ENCODE measurements around the gene CALHM6. TPM values are rescaled to one million over a fixed set of nuclear protein-coding genes. Genes with fewer than 3 reads are reported as not detected.

The CALHM6 gene
- polyA plus RNA-seq, 1 experiment = 0.75 TPM

DNA sequence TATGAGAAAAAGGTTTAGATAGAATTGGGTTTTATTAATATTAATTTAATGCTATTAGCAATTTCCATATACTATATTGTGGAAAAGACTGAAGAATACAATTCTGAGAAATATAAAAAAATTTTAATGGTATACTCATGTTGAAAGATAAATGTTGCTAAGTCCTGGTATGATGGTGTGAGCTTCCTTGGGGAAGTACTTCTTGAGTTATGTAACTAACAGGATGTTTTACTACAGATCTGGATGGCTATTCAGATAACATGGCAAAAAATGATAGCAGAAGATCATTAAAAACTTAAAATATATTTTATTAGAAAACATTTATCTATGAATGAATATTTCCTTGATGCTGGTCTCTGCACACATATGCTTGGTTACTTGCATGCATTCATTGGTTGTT is 23.5 kb upstream of the CALHM6 start:
- TF ChIP-seq, protein P1, sequence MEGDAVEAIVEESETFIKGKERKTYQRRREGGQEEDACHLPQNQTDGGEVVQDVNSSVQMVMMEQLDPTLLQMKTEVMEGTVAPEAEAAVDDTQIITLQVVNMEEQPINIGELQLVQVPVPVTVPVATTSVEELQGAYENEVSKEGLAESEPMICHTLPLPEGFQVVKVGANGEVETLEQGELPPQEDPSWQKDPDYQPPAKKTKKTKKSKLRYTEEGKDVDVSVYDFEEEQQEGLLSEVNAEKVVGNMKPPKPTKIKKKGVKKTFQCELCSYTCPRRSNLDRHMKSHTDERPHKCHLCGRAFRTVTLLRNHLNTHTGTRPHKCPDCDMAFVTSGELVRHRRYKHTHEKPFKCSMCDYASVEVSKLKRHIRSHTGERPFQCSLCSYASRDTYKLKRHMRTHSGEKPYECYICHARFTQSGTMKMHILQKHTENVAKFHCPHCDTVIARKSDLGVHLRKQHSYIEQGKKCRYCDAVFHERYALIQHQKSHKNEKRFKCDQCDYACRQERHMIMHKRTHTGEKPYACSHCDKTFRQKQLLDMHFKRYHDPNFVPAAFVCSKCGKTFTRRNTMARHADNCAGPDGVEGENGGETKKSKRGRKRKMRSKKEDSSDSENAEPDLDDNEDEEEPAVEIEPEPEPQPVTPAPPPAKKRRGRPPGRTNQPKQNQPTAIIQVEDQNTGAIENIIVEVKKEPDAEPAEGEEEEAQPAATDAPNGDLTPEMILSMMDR (IDR thresholded peaks at IDR 0.05; ENCODE audit: insufficient read depth, low read depth, low read length) = no peak
- Histone ChIP-seq H3K4me3 (ENCODE audit: low read depth, low read length) (no peak overlapping the region), H3K36me3 (ENCODE audit: control insufficient read depth, insufficient read depth, low read length) (peaks cover 8% of the 10 kb centered on the region; the same call in 1 of the 2 replicates), H3K27me3 (ENCODE audit: control insufficient read depth, insufficient read depth, low read length) (no peaks in the 10 kb centered on the region)
- no peak for DNase-seq (ENCODE audit: low read depth)
- ChIA-PET CTCF (no interaction called here), POLR2A (no interaction called here)

DNA sequence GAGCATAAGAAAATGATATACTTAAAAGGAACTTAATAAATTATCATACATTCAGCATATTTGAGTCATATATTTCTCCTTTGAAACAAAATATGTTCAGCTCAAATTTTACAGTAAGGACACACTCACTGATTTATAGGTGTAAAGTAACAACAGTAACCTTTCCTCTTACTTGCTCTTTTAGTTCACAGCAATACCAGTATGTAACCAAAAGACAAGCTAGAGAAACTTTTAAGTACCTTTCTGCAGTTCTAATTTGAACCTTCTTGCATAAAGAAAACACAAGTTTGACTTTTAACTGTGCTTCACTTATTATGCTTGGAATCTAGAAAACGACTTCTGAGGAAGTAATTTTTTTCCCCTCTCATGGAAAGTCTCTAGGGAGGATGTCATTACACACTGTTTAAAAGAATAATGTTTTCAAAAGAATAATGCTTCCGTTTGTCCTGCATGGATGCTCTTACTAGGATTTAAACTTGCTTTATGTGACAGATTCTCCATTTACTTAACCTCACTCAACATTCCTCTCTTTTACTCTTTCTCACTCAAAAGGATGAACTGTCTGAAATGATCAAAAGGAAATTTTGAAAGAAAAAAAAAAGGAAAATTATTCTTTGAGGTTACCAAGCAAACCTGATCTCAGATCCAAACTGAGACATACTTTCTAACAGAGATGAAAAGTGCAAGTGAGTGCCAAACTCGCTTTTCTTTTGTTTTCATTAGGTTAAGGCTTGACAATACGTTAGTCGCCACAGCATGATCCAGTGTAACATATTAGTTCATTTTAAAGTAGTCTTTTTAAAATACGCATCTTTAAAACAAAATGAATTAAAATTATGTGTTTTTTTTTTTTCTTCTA is 22.4 kb upstream of the CALHM6 start:
- TF ChIP-seq, protein P1 (IDR thresholded peaks at IDR 0.05; ENCODE audit: insufficient read depth, low read depth, low read length) = no peak
- ChIA-PET POLR2A (interaction anchor here (0.7 kb wide), 1 partner anchor 14 kb away, joined by 10 read pairs; no protein-coding TSS in a partner anchor), CTCF (interaction anchor here (0.6 kb wide), 1 partner anchor 149 kb away, joined by 3 read pairs; no protein-coding TSS in a partner anchor)
- peaks cover 6% of the 10 kb centered on the region; the same call in 1 of the 2 replicates for H3K36me3 ChIP-seq (ENCODE audit: control insufficient read depth, insufficient read depth, low read length)
- no peaks in the 10 kb centered on the region for H3K27me3 ChIP-seq (ENCODE audit: control insufficient read depth, insufficient read depth, low read length)
- no peak overlapping the region for H3K4me3 ChIP-seq (ENCODE audit: low read depth, low read length)
- DNase-seq (ENCODE audit: low read depth) = no peak

DNA sequence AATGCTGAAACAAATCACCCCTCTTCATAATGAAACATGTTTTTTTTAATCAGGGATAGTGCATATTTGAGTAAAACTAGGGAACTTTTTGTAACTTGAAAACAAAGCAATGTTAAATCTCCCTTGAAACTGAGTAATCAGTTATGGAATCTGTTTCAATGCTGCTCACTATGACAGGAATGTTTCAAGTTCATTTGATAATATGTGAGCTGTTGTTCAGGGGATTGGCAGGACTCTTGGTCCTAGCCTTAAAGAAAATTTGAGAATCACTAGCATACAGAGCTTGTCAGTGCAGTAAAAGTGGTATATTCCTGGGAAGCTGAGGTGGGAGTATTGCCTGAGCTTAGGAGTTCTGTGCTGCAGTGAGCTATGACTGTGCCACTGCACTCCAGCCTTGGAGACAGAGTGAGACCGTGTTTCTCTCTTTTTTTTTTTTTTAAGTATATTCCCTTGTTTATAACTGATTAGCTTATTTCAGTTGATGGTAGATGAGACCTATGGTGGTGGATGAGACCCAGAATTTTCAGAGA is 21.6 kb upstream of the CALHM6 start:
- ChIA-PET POLR2A (interaction anchor here (0.6 to 0.7 kb wide), 2 partner anchors 15 to 32 kb away, joined by 5 to 10 read pairs; no protein-coding TSS in a partner anchor), CTCF (interaction anchor here (0.6 to 1.1 kb wide), 3 partner anchors 86 to 151 kb away, joined by 3 to 4 read pairs (median 3); no protein-coding TSS in a partner anchor)
- Histone ChIP-seq H3K27me3 (ENCODE audit: control insufficient read depth, insufficient read depth, low read length) (no peaks in the 10 kb centered on the region), H3K36me3 (ENCODE audit: control insufficient read depth, insufficient read depth, low read length) (peaks cover 6% of the 10 kb centered on the region; the same call in 1 of the 2 replicates), H3K4me3 (ENCODE audit: low read depth, low read length) (no peak overlapping the region)
- DNase-seq (ENCODE audit: low read depth) = no peak
- TF ChIP-seq, protein P1 (IDR thresholded peaks at IDR 0.05; ENCODE audit: insufficient read depth, low read depth, low read length) = no peak

DNA sequence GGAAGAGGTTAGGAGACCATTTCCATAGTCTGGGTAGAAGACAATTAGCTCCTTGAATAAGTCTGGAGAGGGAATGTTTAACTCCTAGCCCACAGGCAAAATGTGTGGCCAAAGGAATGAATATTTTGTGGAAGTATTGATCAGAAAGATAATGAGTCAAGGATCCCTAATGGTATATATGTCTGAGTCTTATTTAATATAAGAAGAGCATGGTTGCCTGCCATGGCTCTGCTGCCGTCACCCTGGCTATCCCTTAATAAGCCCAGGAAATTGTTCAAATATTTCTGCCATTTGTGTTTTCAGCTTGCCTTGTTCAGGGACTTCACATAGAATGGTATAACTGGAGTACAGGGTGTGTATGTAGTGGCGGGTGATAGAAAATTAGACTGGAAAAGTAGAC is 18.1 kb upstream of the CALHM6 start:
- POLR2A ChIA-PET = no interaction called here
- Histone ChIP-seq H3K36me3 (ENCODE audit: control insufficient read depth, insufficient read depth, low read length) (0 out of 2 replicates have a peak, but pooled peaks cover 2% of the 10 kb centered on the region), H3K4me3 (ENCODE audit: low read depth, low read length) (no peak overlapping the region), H3K27me3 (ENCODE audit: control insufficient read depth, insufficient read depth, low read length) (no peaks in the 10 kb centered on the region)
- DNase-seq (ENCODE audit: low read depth) = no peak
- TF ChIP-seq, protein P1 (IDR thresholded peaks at IDR 0.05; ENCODE audit: insufficient read depth, low read depth, low read length) = no peak
- CTCF ChIA-PET = interaction anchor here (1.0 kb wide), 2 partner anchors 118 to 155 kb away, joined by 3 read pairs; no protein-coding TSS in a partner anchor

DNA sequence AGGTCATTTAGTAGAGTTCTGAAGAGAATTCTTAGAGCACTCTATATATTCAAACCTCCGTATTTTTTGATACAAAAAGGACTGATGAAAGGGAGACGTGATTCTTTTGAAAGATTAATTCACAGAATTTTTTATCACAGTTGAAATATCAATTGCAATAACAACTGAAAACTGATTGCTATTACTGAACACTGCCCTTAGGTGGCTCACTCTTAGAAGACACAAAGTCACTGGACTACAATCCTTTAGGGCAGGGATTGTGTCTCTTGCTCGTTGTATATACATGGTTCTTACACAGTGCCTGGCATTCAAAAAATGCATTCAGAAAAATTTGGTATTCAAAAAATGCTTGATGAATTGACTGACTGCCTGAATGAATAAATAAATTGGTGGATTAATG is 17.1 kb upstream of the CALHM6 start:
- CTCF ChIA-PET = interaction anchor here (1.0 to 4.6 kb wide), 7 partner anchors 11 to 156 kb away, joined by 3 to 26 read pairs (median 4); no protein-coding TSS in a partner anchor
- no peaks in the 10 kb centered on the region for H3K27me3 ChIP-seq (ENCODE audit: control insufficient read depth, insufficient read depth, low read length)
- H3K4me3 ChIP-seq (ENCODE audit: low read depth, low read length) = no peak overlapping the region
- DNase-seq (ENCODE audit: low read depth) = no peak
- TF ChIP-seq, protein P1 (IDR thresholded peaks at IDR 0.05; ENCODE audit: insufficient read depth, low read depth, low read length) = peak; percentile 54
- 0 out of 2 replicates have a peak, but pooled peaks cover 2% of the 10 kb centered on the region for H3K36me3 ChIP-seq (ENCODE audit: control insufficient read depth, insufficient read depth, low read length)
- POLR2A ChIA-PET = no interaction called here

Data from BJ (cell line).